Glomerular endothelial cell (primary cell): ENCODE measurements around the gene B4GALT1. TPM values are rescaled to one million over a fixed set of nuclear protein-coding genes. Genes with fewer than 3 reads are reported as not detected.
"Not testable (repeated sequence)": the region's sequence is repeated elsewhere in the genome, so short reads cannot be mapped to it uniquely, and the experiment has no call there.

Experiments used
- DNase-seq: peaks from one replicate; pipeline ENCODE4 v3.0.0-alpha.2; 2011; ENCODE audit warnings: low read depth, low spot score; ENCODE audit errors: extremely low read depth
- total RNA-seq: library from RNA; depleted of rRNA; stranded (reverse); fragments of >200 nt; gene quantifications from 2 replicates; pipeline ENCODE4 v1.2.3, GENCODE V29; 2015

B4GALT1 gene
- total RNA-seq, 1 donor from 2014 or later = 71.0 TPM

DNA sequence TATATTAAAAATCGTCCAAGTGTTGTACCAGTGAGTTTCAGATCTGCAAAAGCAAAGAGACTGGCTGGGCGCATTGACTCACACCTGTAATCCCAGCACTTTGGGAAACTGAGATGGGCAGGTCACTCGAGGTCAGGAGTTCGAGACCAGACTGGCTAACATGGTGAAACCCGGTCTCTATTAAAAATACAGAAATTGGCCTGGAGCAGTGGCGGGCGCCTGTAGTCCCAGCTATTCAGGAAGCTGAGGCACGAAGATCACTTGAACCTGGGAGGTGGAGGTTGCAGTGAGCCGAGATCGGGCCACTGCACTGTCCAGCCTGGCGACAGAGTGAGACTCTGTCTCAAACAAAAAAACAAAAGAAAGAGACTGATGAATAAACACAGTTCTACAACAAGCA lies 18.3 kb upstream of the B4GALT1 start:
- no peak for DNase-seq

GRCh38 chr9:33184963-33185362 lies 17.8 kb upstream of the B4GALT1 start:
- no peak for DNase-seq

- no peak for DNase-seq
Observed at GRCh38 chr9:33182519-33182918, 15.4 kb upstream of the B4GALT1 start.

GRCh38 chr9:33180526-33181184 lies 13.5 kb upstream of the B4GALT1 start:
- DNase-seq = no peak

DNA sequence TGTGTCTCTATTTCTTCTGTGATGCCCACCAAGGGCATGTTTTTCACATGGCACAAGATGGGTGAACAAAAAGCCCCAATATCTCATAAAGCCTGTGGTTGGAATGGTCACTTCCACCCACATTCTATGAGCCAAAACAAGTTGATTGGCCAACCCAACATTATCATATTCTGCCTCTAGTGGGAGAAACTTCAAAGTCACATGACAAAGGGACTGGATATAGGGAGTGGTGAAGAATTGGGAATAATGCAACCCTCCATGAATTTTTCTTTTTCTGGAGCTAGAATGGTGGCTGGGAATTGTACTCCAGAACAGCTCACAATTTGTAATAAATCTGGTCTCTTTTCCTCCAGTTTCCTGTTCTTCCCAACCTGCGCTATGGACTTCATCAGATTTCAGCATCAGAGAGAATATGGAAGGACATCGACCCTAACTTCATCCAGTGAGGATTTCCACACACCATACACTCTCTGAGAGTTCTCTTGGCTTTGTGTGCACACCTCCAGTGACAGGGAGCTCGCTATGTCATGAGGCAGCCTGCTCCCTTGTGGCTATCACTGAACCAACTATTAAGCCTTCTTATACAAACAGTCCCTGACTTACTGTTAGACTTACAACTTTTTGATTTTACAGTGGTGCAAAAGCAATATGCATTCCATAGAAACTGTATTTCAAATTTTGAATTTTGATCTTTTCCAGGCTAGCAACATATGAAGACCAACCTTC lies 12.0 kb upstream of the B4GALT1 start:
- DNase-seq = no peak

- no peak for DNase-seq
Observed at GRCh38 chr9:33177639-33178038, 10.5 kb upstream of the B4GALT1 start.

GRCh38 chr9:33177086-33177485 lies 9.9 kb upstream of the B4GALT1 start:
- DNase-seq = no peak

DNA sequence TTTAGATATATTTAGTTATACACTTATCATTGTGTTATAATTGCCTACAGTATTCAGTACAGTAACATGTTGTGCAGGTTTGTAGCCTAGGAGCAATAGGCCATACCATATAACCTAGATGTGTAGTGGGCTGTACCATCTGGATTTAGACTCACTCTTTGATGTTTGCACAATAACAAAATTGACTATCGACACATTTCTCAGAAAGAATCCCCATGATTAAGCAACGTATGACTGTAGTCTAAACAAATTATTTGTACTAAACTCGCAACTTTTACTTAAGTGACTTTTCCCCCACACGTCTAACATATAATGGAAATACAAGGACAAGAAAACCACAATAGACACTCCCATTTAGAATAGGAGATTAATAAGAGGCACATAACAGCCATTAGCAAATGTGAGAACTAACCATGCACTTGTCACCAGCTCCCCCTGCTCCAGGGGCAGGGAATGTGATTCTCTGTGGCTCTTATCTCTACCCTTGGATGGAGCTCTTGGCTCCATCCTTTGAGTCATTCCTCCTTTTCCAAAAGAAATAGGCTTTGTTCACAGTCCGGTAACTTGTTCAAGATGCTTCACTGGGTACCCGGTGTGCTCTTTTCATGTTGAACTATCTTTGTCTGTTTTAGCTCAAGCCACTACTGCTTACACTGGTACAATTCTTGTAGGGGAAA lies 8.7 kb upstream of the B4GALT1 start:
- DNase-seq = no peak

GRCh38 chr9:33172256-33173238 lies 5.4 kb upstream of the B4GALT1 start:
- DNase-seq = no peak

GRCh38 chr9:33170464-33171415 lies 3.6 kb upstream of the B4GALT1 start:
- DNase-seq = no peak

DNA sequence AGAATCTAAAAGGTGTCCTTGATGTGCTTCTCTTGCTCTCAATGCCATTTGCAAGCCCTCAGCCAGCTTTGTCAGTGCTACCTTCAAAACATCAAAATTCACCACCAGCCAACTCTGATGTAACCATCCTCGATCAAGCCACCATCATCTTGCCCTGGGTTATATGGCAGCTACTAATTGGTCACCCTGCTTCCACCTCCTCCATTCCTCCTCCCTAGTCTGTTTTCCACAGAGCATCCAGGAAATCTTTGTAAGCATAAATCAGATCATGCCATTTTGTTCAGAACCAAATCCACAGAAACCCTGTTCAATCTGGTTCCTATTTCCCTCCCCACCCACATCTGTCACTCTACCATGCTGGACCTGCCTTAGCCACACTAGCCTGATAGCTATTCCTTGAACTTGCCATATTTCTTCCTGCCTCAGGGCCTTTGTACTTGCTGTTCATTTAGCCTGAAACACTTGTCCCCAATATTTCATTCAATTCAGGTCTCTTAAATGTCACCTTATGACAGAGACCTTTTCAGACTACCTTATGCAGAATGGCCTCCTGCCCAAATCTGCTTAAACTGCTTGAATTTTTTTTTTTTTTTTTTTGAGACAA lies 1.9 kb upstream of the B4GALT1 start:
- no peak for DNase-seq

GRCh38 chr9:33167972-33168461 lies 881 bp upstream of the B4GALT1 start:
- DNase-seq = no peak

DNA sequence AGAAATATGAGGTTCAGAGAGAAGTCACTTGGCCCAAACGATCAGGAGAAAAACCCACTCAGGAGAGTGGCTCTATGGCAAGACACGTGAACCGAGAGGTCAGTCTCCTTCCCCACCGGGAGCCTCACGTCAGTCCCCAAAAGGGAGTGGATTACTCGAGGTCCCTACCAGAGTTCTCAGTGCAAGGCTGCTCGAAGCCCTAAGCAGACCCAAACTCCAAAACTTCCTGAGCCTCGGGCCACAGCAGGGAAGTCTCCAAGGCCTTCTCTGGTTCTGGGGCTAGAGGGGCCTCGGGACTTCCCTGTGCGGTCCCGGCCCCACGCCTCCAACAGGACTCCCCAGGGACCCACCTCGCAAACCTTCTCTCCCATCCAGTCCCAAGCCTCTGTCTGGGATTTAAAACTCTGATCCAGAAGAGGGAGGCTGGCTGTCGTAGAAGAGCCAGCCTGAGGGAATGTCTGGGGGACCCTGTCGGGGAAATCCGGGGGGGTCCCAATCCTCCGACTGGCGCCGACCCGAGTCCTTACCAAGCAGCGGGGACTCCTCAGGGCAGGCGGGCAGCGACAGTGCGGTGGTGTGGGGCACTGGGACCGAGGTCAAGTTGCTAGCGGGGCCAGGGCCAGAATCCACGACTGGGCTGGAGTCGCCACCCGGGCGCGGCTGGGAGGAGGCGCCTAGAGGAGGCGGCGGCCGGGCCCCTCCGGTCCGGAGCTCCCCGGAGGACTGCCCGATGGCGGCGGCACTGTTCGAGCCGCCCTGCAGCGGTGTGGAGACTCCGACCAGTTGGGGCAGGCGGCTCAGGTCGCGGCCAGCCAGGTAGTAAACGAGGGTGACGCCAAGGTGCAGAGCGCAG lies 679 bp downstream of the B4GALT1 start:
- no peak for DNase-seq

GRCh38 chr9:33165263-33166151 lies 1.6 kb downstream of the B4GALT1 start:
- DNase-seq = no peak

DNA sequence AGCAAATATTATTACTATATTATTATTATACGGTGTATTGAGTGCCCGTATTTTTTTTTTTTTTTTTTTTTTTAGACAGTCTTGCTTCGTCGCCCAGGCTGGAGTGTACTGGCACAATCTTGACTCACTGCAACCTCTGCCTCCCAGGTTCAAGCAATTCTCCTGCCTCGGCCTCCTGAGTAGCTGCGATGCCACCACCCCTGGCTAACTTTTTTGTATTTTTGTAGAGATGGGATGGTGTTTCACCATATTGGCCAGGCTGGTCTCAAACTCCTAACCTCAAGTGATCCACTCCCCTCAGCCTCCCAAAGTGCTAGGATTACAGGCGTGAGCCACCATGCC lies 2.2 kb downstream of the B4GALT1 start:
- DNase-seq = not testable (repeated sequence)

DNA sequence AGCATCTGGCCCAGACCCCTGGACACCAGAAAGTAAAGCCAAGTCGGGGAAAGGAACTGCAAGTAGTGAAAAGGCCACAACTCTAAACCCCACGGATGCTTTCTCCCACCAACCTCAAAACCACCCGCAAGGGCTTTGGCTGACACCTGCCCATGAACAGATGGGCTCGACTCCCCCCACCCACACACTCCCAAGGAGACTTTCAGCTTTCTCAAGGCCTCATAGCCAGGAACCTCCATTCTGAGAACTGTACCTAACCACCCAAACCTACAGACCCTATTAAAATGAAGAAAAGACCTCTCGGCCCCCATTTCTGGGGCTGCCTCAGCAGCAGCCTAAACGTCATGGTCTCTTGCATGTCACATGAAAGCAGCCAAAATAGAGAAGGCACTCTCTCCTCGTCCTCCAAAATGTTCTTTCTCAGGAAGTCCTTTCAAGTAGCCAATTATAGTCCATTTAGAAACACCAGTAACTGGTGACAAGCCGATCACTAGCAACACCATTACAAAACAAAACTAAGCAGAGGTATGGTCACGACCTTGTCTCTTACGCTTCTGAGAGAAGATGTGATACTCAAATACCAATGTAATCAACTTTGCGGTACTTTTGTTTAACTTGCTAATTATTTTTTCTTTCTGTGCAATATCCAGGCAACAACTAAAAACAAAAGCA lies 2.9 kb downstream of the B4GALT1 start:
- DNase-seq = no peak
